Activated CD4-positive, alpha-beta memory T cell treated with anti-CD3 and anti-CD28 coated beads, Interleukin-2, amount 10 ng/mL, durations not matched to agents 7 days and 5 days (primary cell): Measurements from ENCODE around the gene NDST1. TPM values are rescaled to one million over a fixed set of nuclear protein-coding genes. Genes with fewer than 3 reads are reported as not detected.
"Not testable (repeated sequence)": the region's sequence is repeated elsewhere in the genome, so short reads cannot be mapped to it uniquely, and the experiment has no call there.

ENCODE experiments used
- CTCF ChIA-PET: fragments of 350-600 bp; sonication (Branson Sonifier 250); formaldehyde crosslinking; loops from one replicate; lab custom pipeline; 2021; ENCODE audit warnings: antibody characterized with exemption, inconsistent platforms; lab: Charles Lee
- POLR2A ChIA-PET: fragments of 350-600 bp; sonication (Branson Sonifier 250); formaldehyde crosslinking; loops from one replicate; lab custom pipeline; 2021; ENCODE audit warnings: antibody characterized with exemption; lab: Charles Lee
- DNase-seq: peaks from one replicate; pipeline ENCODE4 v3.0.0-alpha.2; 2020
- H3K27ac Mint-ChIP-seq: one replicate; pipeline ENCODE4 v1.8.0; 2021; ENCODE audit warnings: mild to moderate bottlenecking, mixed read lengths
- H3K27me3 Mint-ChIP-seq: one replicate; pipeline ENCODE4 v1.8.0; 2021; ENCODE audit warnings: mixed read lengths
- H3K36me3 Mint-ChIP-seq: one replicate; pipeline ENCODE4 v1.8.0; 2021; ENCODE audit warnings: low read depth, mixed read lengths
- H3K4me1 Mint-ChIP-seq: one replicate; pipeline ENCODE4 v1.8.0; 2021; ENCODE audit warnings: mixed read lengths
- H3K4me3 Mint-ChIP-seq: one replicate; pipeline ENCODE4 v1.8.0; 2021; ENCODE audit warnings: mild to moderate bottlenecking, mixed read lengths
- H3K9me3 Mint-ChIP-seq: one replicate; pipeline ENCODE4 v1.8.0; 2021; ENCODE audit warnings: mixed read lengths
- total RNA-seq, 2 experiments: library from RNA; stranded (reverse); gene quantifications; one replicate each; pipeline ENCODE4 v1.2.3, GENCODE V29; 2021

NDST1 gene
- under 1 TPM; 0.13 to 0.18 TPM for total RNA-seq

DNA sequence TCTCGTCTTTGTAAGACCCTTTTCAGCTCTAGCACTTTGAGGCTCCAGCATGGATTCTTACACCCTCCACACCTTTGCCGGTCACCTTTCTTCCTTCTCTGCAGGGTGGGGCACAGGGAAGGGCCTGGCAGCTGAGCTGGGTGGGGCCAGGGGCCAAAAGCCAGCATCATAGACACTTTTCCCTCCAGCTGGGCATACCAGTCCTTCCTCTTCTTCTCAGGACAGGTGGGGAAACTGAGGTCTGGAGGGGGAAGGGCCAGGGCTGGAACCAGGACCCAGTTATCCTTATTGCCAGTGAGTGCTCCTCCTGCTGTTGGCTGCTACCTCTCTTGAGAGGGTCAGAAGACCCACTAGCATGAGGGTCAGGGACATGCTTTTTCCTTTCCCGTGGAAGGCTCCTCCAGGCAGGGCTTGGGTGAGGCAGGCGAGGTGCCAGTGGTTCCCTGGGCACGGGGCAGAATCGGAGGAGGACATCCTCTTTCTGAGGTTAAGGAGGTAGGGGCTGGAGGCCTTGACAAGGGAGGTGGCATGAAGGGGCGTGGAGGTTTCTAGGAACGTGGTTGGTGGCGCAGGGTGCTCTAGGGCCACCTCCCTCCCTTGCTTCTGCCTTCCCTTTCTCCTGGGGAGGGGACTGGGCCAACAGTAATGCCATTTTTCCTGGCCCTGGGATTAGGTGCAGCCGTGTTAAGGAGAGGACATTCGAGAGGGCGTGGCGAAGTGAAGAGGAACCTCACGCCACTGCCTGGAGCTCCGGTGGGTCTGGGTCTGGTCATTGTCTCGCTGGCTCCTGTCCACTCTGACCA, at the start of gene NDST1:
Gene NDST1 (plus strand): TSS at position 658 of the 803 bp plus-strand sequence. CDS start 13,124 bp downstream, outside the sequence.
- no peaks in the 10 kb centered on the region for H3K27me3 Mint-ChIP-seq
- CTCF ChIA-PET: no interaction called here
- POLR2A ChIA-PET: no interaction called here
- H3K9me3 Mint-ChIP-seq: no peaks in the 10 kb centered on the region
- no peaks in the 10 kb centered on the region for H3K4me1 Mint-ChIP-seq
- no peak within 1 kb of the TSS for H3K4me3 Mint-ChIP-seq
- no peak within 1 kb of the TSS for H3K27ac Mint-ChIP-seq
- no peaks in the 10 kb centered on the region for H3K36me3 Mint-ChIP-seq
- DNase-seq: no peak

- no peaks in the 10 kb centered on the region for H3K9me3 Mint-ChIP-seq
- no peaks in the 10 kb centered on the region for H3K27me3 Mint-ChIP-seq
- no peaks in the 10 kb centered on the region for H3K36me3 Mint-ChIP-seq
- DNase-seq: peak; percentile 84
- peaks cover 25% of the 10 kb centered on the region for H3K4me1 Mint-ChIP-seq
- ChIA-PET CTCF (interaction anchor here (0.6 to 2.9 kb wide), 17 partner anchors 8 to 328 kb away, joined by 3 to 21 read pairs (median 3); partner anchors contain the start of genes CD74, RPS14 and SMIM3), POLR2A (interaction anchor here (1.0 to 1.4 kb wide), 2 partner anchors 9 to 242 kb away, joined by 3 to 4 read pairs; partner anchors contain the start of gene RBM22)
- H3K27ac Mint-ChIP-seq: no peak overlapping the region
- H3K4me3 Mint-ChIP-seq: no peak overlapping the region
Measured at GRCh38 chr5:150458802-150459557, 49.0 kb upstream of the NDST1 start.

- Mint-ChIP-seq H3K27ac (no peak overlapping the region), H3K27me3 (no peaks in the 10 kb centered on the region), H3K4me3 (no peak overlapping the region), H3K36me3 (no peaks in the 10 kb centered on the region), H3K4me1 (peaks cover 25% of the 10 kb centered on the region), H3K9me3 (no peaks in the 10 kb centered on the region)
- no peak for DNase-seq
- CTCF ChIA-PET: interaction anchor here (0.8 to 1.4 kb wide), 3 partner anchors 11 to 99 kb away, joined by 3 to 5 read pairs (median 3); partner anchors contain the start of gene RPS14
- POLR2A ChIA-PET: interaction anchor here (0.7 kb wide), 1 partner anchor 12 kb away, joined by 3 read pairs; the partner anchor contains the start of gene RPS14
Measured at GRCh38 chr5:150460781-150461180, 47.1 kb upstream of the NDST1 start.

DNA sequence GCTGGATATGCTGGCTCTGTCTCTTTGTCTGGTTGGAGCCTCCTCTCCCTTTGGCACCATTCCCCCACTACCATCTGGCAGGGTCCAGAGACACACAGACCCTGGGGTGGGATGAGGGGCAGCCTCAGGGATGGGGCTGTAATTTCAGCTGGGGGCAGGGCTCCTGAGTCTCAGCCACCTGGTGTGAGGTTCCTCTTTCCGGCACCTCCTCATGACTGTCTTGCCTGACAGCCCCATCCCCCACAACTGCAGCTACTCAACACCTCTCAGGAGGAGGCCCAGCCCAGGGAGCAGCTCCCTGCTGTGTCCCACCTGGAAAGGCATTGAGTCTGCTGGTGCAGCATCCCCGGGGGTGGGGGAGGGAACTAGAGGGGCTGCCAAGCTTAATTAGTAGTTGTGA, 46.7 kb upstream of the NDST1 start:
- no peaks in the 10 kb centered on the region for H3K36me3 Mint-ChIP-seq
- DNase-seq: no peak
- CTCF ChIA-PET: interaction anchor here (0.8 to 1.4 kb wide), 2 partner anchors 11 to 63 kb away, joined by 3 to 5 read pairs; partner anchors contain the start of gene RPS14
- H3K9me3 Mint-ChIP-seq: no peaks in the 10 kb centered on the region
- no peak overlapping the region for H3K4me3 Mint-ChIP-seq
- H3K27ac Mint-ChIP-seq: no peak overlapping the region
- peaks cover 25% of the 10 kb centered on the region for H3K4me1 Mint-ChIP-seq
- H3K27me3 Mint-ChIP-seq: no peaks in the 10 kb centered on the region
- POLR2A ChIA-PET: no interaction called here

GRCh38 chr5:150464554-150465012, 43.3 kb upstream of the NDST1 start:
- Mint-ChIP-seq H3K9me3 (no peaks in the 10 kb centered on the region), H3K27me3 (no peaks in the 10 kb centered on the region), H3K36me3 (no peaks in the 10 kb centered on the region), H3K27ac (no peak overlapping the region), H3K4me3 (no peak overlapping the region), H3K4me1 (peaks cover 2% of the 10 kb centered on the region)
- CTCF ChIA-PET: interaction anchor here (0.9 kb wide), 1 partner anchor 20 kb away, joined by 3 read pairs; no protein-coding TSS in a partner anchor
- DNase-seq: no peak
- POLR2A ChIA-PET: no interaction called here

GRCh38 chr5:150465927-150466326, 42.0 kb upstream of the NDST1 start:
- H3K4me3 Mint-ChIP-seq: no peak overlapping the region
- no peaks in the 10 kb centered on the region for H3K9me3 Mint-ChIP-seq
- CTCF ChIA-PET: interaction anchor here (0.8 to 1.0 kb wide), 2 partner anchors 8 to 94 kb away, joined by 3 read pairs; no protein-coding TSS in a partner anchor
- POLR2A ChIA-PET: no interaction called here
- no peaks in the 10 kb centered on the region for H3K4me1 Mint-ChIP-seq
- no peaks in the 10 kb centered on the region for H3K36me3 Mint-ChIP-seq
- H3K27ac Mint-ChIP-seq: no peak overlapping the region
- H3K27me3 Mint-ChIP-seq: no peaks in the 10 kb centered on the region
- DNase-seq: no peak

GRCh38 chr5:150468206-150468605, 39.7 kb upstream of the NDST1 start:
- no peak for DNase-seq
- CTCF ChIA-PET: interaction anchor here (1.1 kb wide), 1 partner anchor 9 kb away, joined by 3 read pairs; no protein-coding TSS in a partner anchor
- no peaks in the 10 kb centered on the region for H3K9me3 Mint-ChIP-seq
- POLR2A ChIA-PET: no interaction called here
- no peaks in the 10 kb centered on the region for H3K27me3 Mint-ChIP-seq
- H3K4me1 Mint-ChIP-seq: no peaks in the 10 kb centered on the region
- H3K27ac Mint-ChIP-seq: no peak overlapping the region
- no peak overlapping the region for H3K4me3 Mint-ChIP-seq
- no peaks in the 10 kb centered on the region for H3K36me3 Mint-ChIP-seq

- POLR2A ChIA-PET: no interaction called here
- no peak overlapping the region for H3K4me3 Mint-ChIP-seq
- no peaks in the 10 kb centered on the region for H3K4me1 Mint-ChIP-seq
Measured at GRCh38 chr5:150469718-150470469, 38.0 kb upstream of the NDST1 start.

GRCh38 chr5:150473673-150474358, 34.1 kb upstream of the NDST1 start:
- CTCF ChIA-PET: interaction anchor here (0.6 kb wide), 1 partner anchor 484 kb away, joined by 3 read pairs; no protein-coding TSS in a partner anchor
- no peak overlapping the region for H3K27ac Mint-ChIP-seq
- H3K9me3 Mint-ChIP-seq: no peaks in the 10 kb centered on the region
- POLR2A ChIA-PET: interaction anchor here (0.8 kb wide), 1 partner anchor 19 kb away, joined by 3 read pairs; no protein-coding TSS in a partner anchor
- H3K4me3 Mint-ChIP-seq: no peak overlapping the region
- H3K4me1 Mint-ChIP-seq: peaks cover 1% of the 10 kb centered on the region
- DNase-seq: no peak
- H3K27me3 Mint-ChIP-seq: no peaks in the 10 kb centered on the region
- H3K36me3 Mint-ChIP-seq: no peaks in the 10 kb centered on the region

More at GRCh38 chr5:150469718-150470469, 38.0 kb upstream of the NDST1 start:
- H3K9me3 Mint-ChIP-seq: no peaks in the 10 kb centered on the region
- H3K27me3 Mint-ChIP-seq: no peaks in the 10 kb centered on the region
- H3K27ac Mint-ChIP-seq: no peak overlapping the region
- no peak for DNase-seq
- no peaks in the 10 kb centered on the region for H3K36me3 Mint-ChIP-seq
- CTCF ChIA-PET: no interaction called here

DNA sequence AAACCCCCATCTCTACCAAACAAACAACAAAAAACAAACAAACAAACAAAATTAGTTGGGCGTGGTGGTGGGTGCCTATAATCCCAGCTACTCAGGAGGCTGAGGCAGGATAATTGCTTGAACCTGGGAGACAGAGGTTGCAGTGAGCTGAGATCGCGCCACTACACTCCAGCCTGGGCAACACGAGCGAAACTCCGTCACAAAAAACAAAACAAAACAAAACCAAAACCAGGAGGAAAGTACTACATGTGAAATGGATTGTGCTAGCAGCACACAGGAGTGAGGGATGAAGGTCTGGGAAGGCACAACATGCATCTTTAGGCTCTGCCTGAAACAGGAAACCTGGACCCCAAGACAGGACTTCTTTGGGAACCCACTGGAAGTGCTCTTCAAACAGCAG, 31.4 kb upstream of the NDST1 start:
- CTCF ChIA-PET, H3K36me3 Mint-ChIP-seq, H3K4me1 Mint-ChIP-seq: not testable (repeated sequence)

DNA sequence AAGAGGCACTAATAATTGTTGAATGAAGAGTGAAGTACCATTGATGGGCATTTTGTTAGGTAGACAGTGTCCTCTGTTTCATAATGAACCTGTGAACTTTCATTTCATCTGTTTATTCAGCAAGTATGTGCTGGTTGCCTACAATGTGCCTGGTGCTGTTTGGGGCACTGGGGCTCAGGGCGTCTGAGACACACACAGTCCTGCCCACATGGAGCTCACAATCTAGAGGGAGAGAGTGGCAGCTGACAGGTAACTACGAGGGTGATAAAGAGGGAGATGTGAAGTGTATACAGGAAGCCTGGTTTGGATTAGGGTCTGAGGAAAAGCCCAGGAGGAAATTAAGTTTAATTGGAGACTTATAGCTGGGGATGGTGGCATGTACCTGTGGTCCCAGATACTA, 28.5 kb upstream of the NDST1 start:
- peaks cover 1% of the 10 kb centered on the region for H3K4me1 Mint-ChIP-seq
- H3K4me3 Mint-ChIP-seq: no peak overlapping the region
- DNase-seq: no peak
- peaks cover 8% of the 10 kb centered on the region for H3K27me3 Mint-ChIP-seq
- ChIA-PET POLR2A (no interaction called here), CTCF (no interaction called here)
- no peaks in the 10 kb centered on the region for H3K36me3 Mint-ChIP-seq
- H3K27ac Mint-ChIP-seq: no peak overlapping the region
- H3K9me3 Mint-ChIP-seq: no peaks in the 10 kb centered on the region

More for the DNA sequence above, 31.4 kb upstream of the NDST1 start:
- H3K27me3 Mint-ChIP-seq, H3K9me3 Mint-ChIP-seq, POLR2A ChIA-PET, DNase-seq, H3K4me3 Mint-ChIP-seq, H3K27ac Mint-ChIP-seq: not testable (repeated sequence)

GRCh38 chr5:150481708-150481965, 26.3 kb upstream of the NDST1 start:
- no peak for DNase-seq
- Mint-ChIP-seq H3K4me1 (peaks cover 3% of the 10 kb centered on the region), H3K9me3 (no peaks in the 10 kb centered on the region), H3K4me3 (no peak overlapping the region), H3K27ac (no peak overlapping the region), H3K36me3 (no peaks in the 10 kb centered on the region), H3K27me3 (peaks cover 15% of the 10 kb centered on the region)
- ChIA-PET POLR2A (interaction anchor here (1.1 kb wide), 1 partner anchor 20 kb away, joined by 3 read pairs; no protein-coding TSS in a partner anchor), CTCF (no interaction called here)
